Measurements from ENCODE around the gene MTG2.

- no peak for TF ChIP-seq ZNF214 (tag by site-specific recombination; IDR thresholded peaks at IDR 0.05; ENCODE audit: borderline replicate concordance)
- no peak for TF ChIP-seq ZBTB1 (tag by site-specific recombination; IDR thresholded peaks at IDR 0.05)
- no peak for TF ChIP-seq ZNF24 (tag by site-specific recombination; IDR thresholded peaks at IDR 0.05)
- no peak for TF ChIP-seq ZNF792 (tag by site-specific recombination; IDR thresholded peaks at IDR 0.05)
- no peak for TF ChIP-seq ZNF521 (tag by site-specific recombination; IDR thresholded peaks at IDR 0.05)
- TF ChIP-seq ZSCAN16 (tag by site-specific recombination; IDR thresholded peaks at IDR 0.05): no peak
- TF ChIP-seq MYNN (tag by site-specific recombination; IDR thresholded peaks at IDR 0.05; ENCODE audit: borderline replicate concordance): no peak
- no peak for TF ChIP-seq ZNF596 (tag by site-specific recombination; IDR thresholded peaks at IDR 0.05)
- TF ChIP-seq YY1 (tag by site-specific recombination; IDR thresholded peaks at IDR 0.05): no peak
- no peak for TF ChIP-seq PBX3 (CRISPR knock-in tag; IDR thresholded peaks at IDR 0.05)
These were observed 36.5 kb downstream of the MTG2 start for GRCh38 chr20:62219101-62219991.
